Cardiac muscle cell (in vitro differentiated cells and primary cell): ENCODE data around the gene PPIP5K2. TPM values are rescaled to one million over a fixed set of nuclear protein-coding genes. Genes with fewer than 3 reads are reported as not detected.

Experiments used
- DNase-seq, 2 donors: peaks; one replicate each; pipeline versions ENCODE4 v3.0.0 to v3.0.0-alpha.2; 2010 to 2017; ENCODE audit warnings: low read depth in 1 of 2, low spot score in 1 of 2
- H3K27ac ChIP-seq: fragments of 200-600 bp; sonication (generic); 2 replicates; pipeline ENCODE4 v1.5.1; 2016
- H3K27me3 ChIP-seq: fragments of 200-600 bp; sonication (generic); 2 replicates; pipeline ENCODE4 v1.6.0; 2016; ENCODE audit warnings: control low read depth
- H3K36me3 ChIP-seq: fragments of 200-600 bp; sonication (generic); 2 replicates; pipeline ENCODE4 v1.5.1; 2016; ENCODE audit warnings: control low read depth
- H3K4me1 ChIP-seq: fragments of 200-600 bp; sonication (generic); 2 replicates; pipeline ENCODE4 v1.8.1; 2017; ENCODE audit warnings: low read depth, mild to moderate bottlenecking, mixed run types
- H3K4me3 ChIP-seq: fragments of 200-600 bp; sonication (generic); 2 replicates; pipeline ENCODE4 v1.5.1; 2016; ENCODE audit warnings: mild to moderate bottlenecking
- H3K9me3 ChIP-seq: fragments of 200-600 bp; sonication (generic); 2 replicates; pipeline ENCODE4 v1.5.1; 2017; ENCODE audit warnings: low read depth, mild to moderate bottlenecking, control low read depth
- CTCF ChIP-seq: IDR thresholded peaks from 2 replicates; pipeline ENCODE4 v1.5.1; 2012; ENCODE audit warnings: low read depth, mild to moderate bottlenecking, low read length
- polyA plus RNA-seq: library from polyadenylated mRNA; unstranded; fragments of >200 nt; fragmentation: Nextera tagmentation; extraction: Ambion mirVana; gene quantifications from 2 replicates; pipeline ENCODE4 v1.2.1, GENCODE V29; 2016
- total RNA-seq: library from RNA; depleted of rRNA; stranded (reverse); fragments of >200 nt; gene quantifications from 2 replicates; pipeline ENCODE4 v1.2.3, GENCODE V29; 2016

The PPIP5K2 gene
- total and polyA plus RNA-seq, 2 experiments from 2014 or later, result 27.6 to 28.2 TPM

DNA sequence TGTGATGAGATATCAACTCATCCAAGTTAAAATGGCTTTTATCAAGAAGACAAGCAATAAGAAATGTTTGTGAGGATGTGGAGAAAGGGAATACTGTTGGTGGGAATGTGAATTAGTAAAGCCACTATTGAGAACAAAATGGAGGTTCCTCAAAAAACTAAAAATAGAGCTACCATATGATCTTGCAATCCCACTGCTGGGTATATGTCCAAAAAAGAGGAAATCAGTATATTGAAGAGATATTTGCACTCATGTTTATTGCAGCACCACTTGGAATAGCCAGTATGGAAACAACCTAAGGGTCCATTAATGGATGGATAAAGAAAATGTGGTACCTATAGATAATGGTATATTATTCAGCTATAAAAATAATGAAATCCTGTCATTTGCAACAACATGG is 25.1 kb downstream of the PPIP5K2 start:
- TF ChIP-seq CTCF, result no peak
- Histone ChIP-seq H3K27me3 (no peaks in the 10 kb centered on the region), H3K36me3 (no peaks in the 10 kb centered on the region), H3K9me3 (no peaks in the 10 kb centered on the region), H3K4me1 (no peaks in the 10 kb centered on the region), H3K4me3 (no peak overlapping the region), H3K27ac (no peak overlapping the region)
- no peak for DNase-seq

DNA sequence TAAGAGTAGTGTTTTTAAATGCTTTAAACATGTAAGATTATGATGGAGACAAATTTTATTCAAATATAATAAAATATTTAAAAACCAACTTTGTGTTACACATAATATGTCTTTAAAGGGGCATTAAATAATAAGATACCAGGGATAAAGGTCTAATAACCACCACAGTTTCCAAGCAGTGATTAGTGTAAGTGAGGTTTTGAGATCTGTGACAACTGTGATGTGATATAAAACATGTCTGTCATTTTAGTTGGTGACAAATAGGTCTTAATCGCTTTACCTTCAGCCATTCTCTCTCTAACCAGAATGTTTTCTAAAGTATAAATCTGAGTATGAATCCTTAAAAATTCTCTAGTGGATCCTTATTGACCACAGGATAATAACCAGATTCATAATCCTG is 28.1 kb downstream of the PPIP5K2 start:
- no peaks in the 10 kb centered on the region for H3K27me3 ChIP-seq
- no peak for DNase-seq
- no peak overlapping the region for H3K27ac ChIP-seq
- H3K36me3 ChIP-seq, result peaks cover 7% of the 10 kb centered on the region
- no peak overlapping the region for H3K4me3 ChIP-seq
- no peaks in the 10 kb centered on the region for H3K9me3 ChIP-seq
- TF ChIP-seq CTCF, result no peak
- no peaks in the 10 kb centered on the region for H3K4me1 ChIP-seq

DNA sequence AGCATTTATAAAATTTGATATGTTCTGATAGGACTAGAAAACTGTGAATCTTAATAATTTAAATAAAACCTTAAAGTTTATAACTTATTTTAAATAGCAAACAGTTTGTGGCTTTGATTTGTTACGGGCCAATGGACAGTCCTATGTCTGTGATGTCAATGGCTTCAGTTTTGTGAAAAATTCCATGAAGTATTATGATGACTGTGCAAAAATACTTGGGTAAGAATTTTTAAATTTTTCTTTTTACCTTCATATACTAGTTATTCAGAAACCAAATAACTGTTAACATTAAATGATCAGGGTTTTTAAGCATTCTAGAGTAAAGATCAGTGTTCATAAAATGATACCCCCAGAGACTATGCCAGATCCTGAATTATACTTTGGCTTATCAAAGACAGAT is 31.1 kb downstream of the PPIP5K2 start:
- H3K27me3 ChIP-seq, result no peaks in the 10 kb centered on the region
- no peaks in the 10 kb centered on the region for H3K4me1 ChIP-seq
- TF ChIP-seq CTCF, result no peak
- H3K4me3 ChIP-seq, result no peak overlapping the region
- H3K36me3 ChIP-seq, result peaks cover 20% of the 10 kb centered on the region
- no peaks in the 10 kb centered on the region for H3K9me3 ChIP-seq
- DNase-seq, result no peak
- no peak overlapping the region for H3K27ac ChIP-seq

DNA sequence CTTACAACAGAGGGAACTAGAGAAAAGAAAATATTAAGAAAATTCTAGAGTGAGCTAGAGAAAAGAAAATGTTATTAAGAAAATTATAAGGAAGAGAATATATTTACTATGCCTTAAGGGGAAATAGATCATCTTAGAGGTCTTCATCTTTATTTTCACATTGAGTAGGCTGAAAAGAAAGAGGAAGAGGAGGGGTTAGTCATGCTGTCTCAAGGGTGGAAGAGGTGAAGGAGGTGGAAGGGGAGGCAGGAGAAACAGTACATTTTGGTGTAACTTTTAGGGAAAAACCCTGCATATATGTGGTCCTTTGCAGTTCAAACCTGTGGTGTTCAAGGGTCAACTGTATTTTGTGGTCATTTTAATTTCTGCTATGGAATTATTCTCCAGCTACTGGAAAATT is 46.6 kb downstream of the PPIP5K2 start:
- no peak for DNase-seq
- no peaks in the 10 kb centered on the region for H3K4me1 ChIP-seq
- H3K4me3 ChIP-seq, result no peak overlapping the region
- TF ChIP-seq CTCF, result no peak
- no peak overlapping the region for H3K27ac ChIP-seq
- no peaks in the 10 kb centered on the region for H3K9me3 ChIP-seq
- no peaks in the 10 kb centered on the region for H3K27me3 ChIP-seq
- H3K36me3 ChIP-seq, result peaks cover 19% of the 10 kb centered on the region

- H3K9me3 ChIP-seq, result no peaks in the 10 kb centered on the region
- no peak for TF ChIP-seq CTCF
Observed at GRCh38 chr5:103174147-103174546, 54.0 kb downstream of the PPIP5K2 start.

DNA sequence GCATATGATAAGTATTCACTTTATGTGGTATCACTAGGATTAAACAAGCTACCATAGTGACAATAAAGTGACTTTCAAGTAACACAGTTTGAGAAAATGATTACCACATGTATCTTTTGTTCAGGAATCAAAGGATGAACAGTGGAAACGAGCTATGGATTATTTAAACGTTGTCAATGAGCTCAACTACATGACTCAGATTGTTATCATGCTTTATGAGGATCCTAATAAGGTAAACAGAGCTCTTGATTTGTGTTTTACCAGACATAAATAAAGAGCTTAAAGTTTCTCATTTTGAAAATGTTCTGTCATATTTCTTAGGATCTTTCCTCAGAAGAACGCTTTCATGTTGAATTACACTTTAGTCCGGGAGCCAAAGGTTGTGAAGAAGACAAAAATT is 57.4 kb downstream of the PPIP5K2 start:
- Histone ChIP-seq H3K27me3 (no peaks in the 10 kb centered on the region), H3K9me3 (no peaks in the 10 kb centered on the region), H3K4me1 (no peaks in the 10 kb centered on the region), H3K4me3 (no peak overlapping the region), H3K27ac (no peak overlapping the region), H3K36me3 (peaks cover 25% of the 10 kb centered on the region)
- no peak for DNase-seq
- TF ChIP-seq CTCF, result no peak

More at GRCh38 chr5:103174147-103174546, 54.0 kb downstream of the PPIP5K2 start:
- peaks cover 14% of the 10 kb centered on the region for H3K36me3 ChIP-seq
- H3K4me1 ChIP-seq, result no peaks in the 10 kb centered on the region
- H3K27ac ChIP-seq, result no peak overlapping the region
- no peak overlapping the region for H3K4me3 ChIP-seq
- no peaks in the 10 kb centered on the region for H3K27me3 ChIP-seq
- peak in 1 of 2 donors; percentile 0 for DNase-seq
